H9 (cell line): ENCODE results near the gene MGAT5. TPM values are rescaled to one million over a fixed set of nuclear protein-coding genes. Genes with fewer than 3 reads are reported as not detected.

Source experiments
- DNase-seq: peaks from one replicate; pipeline ENCODE4 v3.0.0-alpha.2; 2017
- H2AFZ ChIP-seq: one replicate; pipeline ENCODE4 v1.6.1; 2013; ENCODE audit warnings: mild to moderate bottlenecking, low read length, control low read depth, moderate library complexity
- H2AK5ac ChIP-seq: 2 replicates; pipeline ENCODE4 v1.6.1; 2013; ENCODE audit warnings: low read length, control low read depth, mixed read lengths; ENCODE audit not compliant: insufficient read length
- H2BK120ac ChIP-seq: one replicate; pipeline ENCODE4 v1.6.1; 2013; ENCODE audit warnings: low read depth, mild to moderate bottlenecking, low read length, control low read depth, inconsistent platforms; ENCODE audit not compliant: poor library complexity, severe bottlenecking
- H2BK12ac ChIP-seq: 2 replicates; pipeline ENCODE4 v1.6.1; 2013; ENCODE audit warnings: low read length, control low read depth, mixed read lengths, low read depth; ENCODE audit not compliant: insufficient read length
- H2BK15ac ChIP-seq: 2 replicates; pipeline ENCODE4 v1.6.1; 2013; ENCODE audit warnings: low read depth, low read length, control low read depth
- H2BK20ac ChIP-seq: one replicate; pipeline ENCODE4 v1.6.1; 2013; ENCODE audit warnings: low read depth, mild to moderate bottlenecking, low read length, control low read depth, inconsistent platforms; ENCODE audit not compliant: poor library complexity, severe bottlenecking
- H2BK5ac ChIP-seq: 2 replicates; pipeline ENCODE4 v1.6.1; 2013; ENCODE audit warnings: low read length, control low read depth, mixed read lengths; ENCODE audit not compliant: insufficient read length
- H3K14ac ChIP-seq: 2 replicates; pipeline ENCODE4 v1.6.1; 2013; ENCODE audit warnings: low read length, control low read depth; ENCODE audit not compliant: insufficient read depth
- H3K18ac ChIP-seq: 2 replicates; pipeline ENCODE4 v1.6.1; 2013; ENCODE audit warnings: low read depth, mild to moderate bottlenecking, mixed read lengths, low read length, control low read depth; ENCODE audit not compliant: insufficient read length
- H3K23ac ChIP-seq: 2 replicates; pipeline ENCODE4 v1.6.1; 2013; ENCODE audit warnings: low read length, control low read depth, mixed read lengths, low read depth; ENCODE audit not compliant: insufficient read length
- H3K23me2 ChIP-seq: 2 replicates; pipeline ENCODE4 v1.6.1; 2013; ENCODE audit warnings: low read depth, mild to moderate bottlenecking, mixed read lengths, low read length, control low read depth; ENCODE audit not compliant: insufficient read length, poor library complexity, severe bottlenecking
- H3K27ac ChIP-seq: 2 replicates; pipeline ENCODE4 v1.5.1; 2013; ENCODE audit warnings: low read length, control low read depth, mixed read lengths, low read depth; ENCODE audit not compliant: insufficient read length
- H3K27me3 ChIP-seq: 2 replicates; pipeline ENCODE4 v1.6.1; 2013; ENCODE audit warnings: low read length, control low read depth, inconsistent platforms; ENCODE audit not compliant: insufficient read depth
- H3K4ac ChIP-seq: 2 replicates; pipeline ENCODE4 v1.6.1; 2013; ENCODE audit warnings: low read depth, mild to moderate bottlenecking, control low read depth, inconsistent platforms, low read length, moderate library complexity
- H3K4me1 ChIP-seq: 2 replicates; pipeline ENCODE4 v1.6.1; 2013; ENCODE audit warnings: low read length, control low read depth, inconsistent platforms; ENCODE audit not compliant: insufficient read depth
- H3K4me2 ChIP-seq: 2 replicates; pipeline ENCODE4 v1.6.1; 2013; ENCODE audit warnings: low read length, control low read depth, mixed read lengths; ENCODE audit not compliant: insufficient read length, insufficient read depth
- H3K56ac ChIP-seq: 2 replicates; pipeline ENCODE4 v1.6.1; 2013; ENCODE audit warnings: low read depth, mild to moderate bottlenecking, mixed read lengths, low read length, control low read depth; ENCODE audit not compliant: insufficient read length
- H3K79me1 ChIP-seq: 2 replicates; pipeline ENCODE4 v1.6.1; 2013; ENCODE audit warnings: low read depth, mild to moderate bottlenecking, moderate library complexity, low read length, control low read depth, inconsistent platforms; ENCODE audit not compliant: insufficient read depth, poor library complexity, severe bottlenecking
- H3K79me2 ChIP-seq: 2 replicates; pipeline ENCODE4 v1.6.1; 2013; ENCODE audit warnings: low read length, control low read depth, inconsistent platforms; ENCODE audit not compliant: insufficient read depth
- H3K9ac ChIP-seq: 2 replicates; pipeline ENCODE4 v1.6.1; 2013; ENCODE audit warnings: low read length, control low read depth, mixed read lengths; ENCODE audit not compliant: insufficient read length; ENCODE audit errors: extremely low read depth
- H3K9me3 ChIP-seq: one replicate; pipeline ENCODE4 v1.6.1; 2013; ENCODE audit warnings: low read depth, low read length, inconsistent platforms; ENCODE audit not compliant: control insufficient read depth
- H3T11ph ChIP-seq: one replicate; pipeline ENCODE4 v1.6.1; 2013; ENCODE audit warnings: mild to moderate bottlenecking, low read length, control low read depth, inconsistent platforms
- H4K20me1 ChIP-seq: one replicate; pipeline ENCODE4 v1.6.1; 2013; ENCODE audit not compliant: control insufficient read depth, insufficient read length, insufficient read depth
- H4K5ac ChIP-seq: 2 replicates; pipeline ENCODE4 v1.6.1; 2013; ENCODE audit warnings: low read depth, mild to moderate bottlenecking, mixed read lengths, low read length, control low read depth; ENCODE audit not compliant: insufficient read length
- H4K8ac ChIP-seq: replicated peaks from 2 replicates; pipeline ENCODE4 v1.6.1; 2013; ENCODE audit warnings: low read length, control low read depth, mixed read lengths, low read depth; ENCODE audit not compliant: insufficient read length
- H4K91ac ChIP-seq: 2 replicates; pipeline ENCODE4 v1.6.1; 2013; ENCODE audit warnings: low read depth, mild to moderate bottlenecking, moderate library complexity, mixed read lengths, low read length, control low read depth; ENCODE audit not compliant: insufficient read length
- H3K27ac Mint-ChIP-seq, 3 experiments: 2 replicates in 2 of 3; 3 replicates in 1 of 3; pipeline ENCODE4 v1.8.0; 2020 to 2021; ENCODE audit warnings: mixed read lengths in 3 of 3, mild to moderate bottlenecking in 1 of 3, moderate library complexity in 1 of 3
- H3K27me3 Mint-ChIP-seq: 2 replicates; pipeline ENCODE4 v1.8.0; 2021; ENCODE audit warnings: low read depth, mild to moderate bottlenecking, moderate library complexity, mixed read lengths
- H3K36me3 Mint-ChIP-seq, 3 experiments: 2 replicates in 2 of 3; 3 replicates in 1 of 3; pipeline ENCODE4 v1.8.0; 2020 to 2021; ENCODE audit warnings: low read depth in 3 of 3, mixed read lengths in 3 of 3; ENCODE audit not compliant: insufficient read depth in 1 of 3
- H3K4me1 Mint-ChIP-seq, 2 experiments: 2 replicates each; pipeline ENCODE4 v1.8.0; 2020; ENCODE audit warnings: mixed read lengths in 2 of 2
- H3K4me3 Mint-ChIP-seq, 2 experiments: 2 replicates in 1 of 2; 3 replicates in 1 of 2; pipeline ENCODE4 v1.8.0; 2020 to 2021; ENCODE audit warnings: mild to moderate bottlenecking in 2 of 2, mixed read lengths in 2 of 2, moderate library complexity in 1 of 2
- H3K9me3 Mint-ChIP-seq, 2 experiments: 2 replicates in 1 of 2; 3 replicates in 1 of 2; pipeline ENCODE4 v1.8.0; 2020; ENCODE audit warnings: mild to moderate bottlenecking in 2 of 2, mixed read lengths in 2 of 2, moderate library complexity in 1 of 2
- WGBS: extraction: QIAGEN DNeasy Blood & Tissue Kit; methylation state at CpG from one replicate; pipeline ENCODE4 v1.1.7; 2013; ENCODE audit warnings: missing lambda C conversion rate, low lambda C conversion rate, mixed read lengths; ENCODE audit not compliant: insufficient read length; ENCODE audit errors: extremely low coverage; 5-methylcytosine and 5-hydroxymethylcytosine counted together
- total RNA-seq: library from RNA; stranded (reverse); gene quantifications from 2 replicates; pipeline ENCODE4 v1.2.1, GENCODE V29; 2021
- TF ChIP-seq, protein P1 (sequence below): fragments of 200-600 bp; sonication (generic); conservative IDR thresholded peaks from 3 replicates; pipeline ENCODE4 v1.8.0; 2021; ENCODE audit warnings: antibody characterized with exemption, mild to moderate bottlenecking

MGAT5 gene
- total RNA-seq, 1 experiment from 2014 or later: 25.7 TPM

- Histone ChIP-seq H3K27me3 (no peaks in the 10 kb centered on the region), H2BK5ac (no peak overlapping the region), H3K4me2 (no peak overlapping the region), H4K5ac (no peak overlapping the region), H3K23ac (no peak overlapping the region), H3T11ph (no peak overlapping the region), H3K4ac (no peak overlapping the region), H3K9me3 (no peaks in the 10 kb centered on the region), H3K56ac (no peak overlapping the region), H3K27ac (no peak overlapping the region), H3K9ac (no peak overlapping the region), H2BK120ac (no peak overlapping the region), H3K18ac (no peak overlapping the region), H2BK12ac (no peak overlapping the region), H3K23me2 (no peaks in the 10 kb centered on the region), H2BK15ac (no peak overlapping the region), H4K8ac (no peak overlapping the region), H4K91ac (no peak overlapping the region), H3K14ac (no peak overlapping the region), H2BK20ac (no peak overlapping the region), H3K79me2 (no peaks in the 10 kb centered on the region), H2AK5ac (no peak overlapping the region), H2AFZ (no peak overlapping the region), H4K20me1 (no peaks in the 10 kb centered on the region), H3K4me1 (no peaks in the 10 kb centered on the region), H3K79me1 (no peaks in the 10 kb centered on the region)
- no peak overlapping the region for H3K27ac Mint-ChIP-seq
- H3K36me3 Mint-ChIP-seq: peaks cover 5 to 6% (median 5%) of the 10 kb centered on the region in 3 experiments; a peak in 5 of 7 replicates
- WGBS: no CpG with 5 or more reads among the region's 1 CpG
- H3K9me3 Mint-ChIP-seq: no peaks in the 10 kb centered on the region
- no peaks in the 10 kb centered on the region; the same call in 1 of the 2 replicates for H3K27me3 Mint-ChIP-seq
- TF ChIP-seq, protein P1, sequence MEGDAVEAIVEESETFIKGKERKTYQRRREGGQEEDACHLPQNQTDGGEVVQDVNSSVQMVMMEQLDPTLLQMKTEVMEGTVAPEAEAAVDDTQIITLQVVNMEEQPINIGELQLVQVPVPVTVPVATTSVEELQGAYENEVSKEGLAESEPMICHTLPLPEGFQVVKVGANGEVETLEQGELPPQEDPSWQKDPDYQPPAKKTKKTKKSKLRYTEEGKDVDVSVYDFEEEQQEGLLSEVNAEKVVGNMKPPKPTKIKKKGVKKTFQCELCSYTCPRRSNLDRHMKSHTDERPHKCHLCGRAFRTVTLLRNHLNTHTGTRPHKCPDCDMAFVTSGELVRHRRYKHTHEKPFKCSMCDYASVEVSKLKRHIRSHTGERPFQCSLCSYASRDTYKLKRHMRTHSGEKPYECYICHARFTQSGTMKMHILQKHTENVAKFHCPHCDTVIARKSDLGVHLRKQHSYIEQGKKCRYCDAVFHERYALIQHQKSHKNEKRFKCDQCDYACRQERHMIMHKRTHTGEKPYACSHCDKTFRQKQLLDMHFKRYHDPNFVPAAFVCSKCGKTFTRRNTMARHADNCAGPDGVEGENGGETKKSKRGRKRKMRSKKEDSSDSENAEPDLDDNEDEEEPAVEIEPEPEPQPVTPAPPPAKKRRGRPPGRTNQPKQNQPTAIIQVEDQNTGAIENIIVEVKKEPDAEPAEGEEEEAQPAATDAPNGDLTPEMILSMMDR: no peak
- no peak for DNase-seq
- no peak overlapping the region for H3K4me3 Mint-ChIP-seq
- H3K4me1 Mint-ChIP-seq: peaks cover 8 to 9% of the 10 kb centered on the region in 2 experiments
Observed at GRCh38 chr2:134402410-134402809, 148.5 kb downstream of the MGAT5 start.
